H1 (cell line): ENCODE data around the gene TNFRSF1A. TPM values are rescaled to one million over a fixed set of nuclear protein-coding genes. Genes with fewer than 3 reads are reported as not detected.

ENCODE experiments used
- CTCF ChIP-seq, 3 experiments: IDR thresholded peaks; 1 replicate in 2 of 3; 2 replicates in 1 of 3; pipeline versions ENCODE4 v1.5.1 to v1.6.1; 2011; ENCODE audit warnings: low read length in 3 of 3, mild to moderate bottlenecking in 3 of 3, inconsistent platforms in 2 of 3, low read depth in 1 of 3, moderate library complexity in 1 of 3; ENCODE audit not compliant: insufficient read depth in 1 of 3; ENCODE audit errors: control extremely low read depth in 1 of 3
- polyA plus RNA-seq, 7 experiments: library from polyadenylated mRNA; depleted of rRNA in 3 of 7; stranded (reverse) in 5 of 7; unstranded in 2 of 7; fragments of >200 nt in 5 of 7; fragments of 200-250 nt in 2 of 7; gene quantifications; 1 replicate in 5 of 7; 2 replicates in 1 of 7; 4 replicates in 1 of 7; pipeline versions ENCODE4 v1.2.1 to v1.2.3, GENCODE V29; 2011 to 2013; ENCODE audit warnings: missing spikeins in 2 of 7, mixed read lengths in 2 of 7
- total RNA-seq: library from RNA; stranded (reverse); fragmentation: NEBNext Ultra II Directional; extraction: Animal tissue kit (Norgen Biotek cat#: 25700); gene quantifications from 2 replicates; pipeline ENCODE4 v1.2.1, GENCODE V29; 2021

The TNFRSF1A gene
- total and polyA plus RNA-seq, 2 of the 8 experiments (the other 6 are each of a cell fraction or from before 2014, with no cell fraction given): 28.7 to 42.1 TPM

GRCh38 chr12:6374786-6375160, 32.9 kb upstream of the TNFRSF1A start (continued):
- no peak for TF ChIP-seq CTCF (IDR thresholded peaks at IDR 0.05; ENCODE audit: control extremely low read depth in 1 of 3, insufficient read depth in 1 of 3, low read depth in 1 of 3, low read length in 3 of 3)
